GM21723 (cell line): Measurements from ENCODE around the gene SMIM38.

Experiments
- ATAC-seq: cut with Tn5 transposase; IDR thresholded peaks from one replicate; pipeline ENCODE4 v1.9.1; 2021; ENCODE audit warnings: mild to moderate bottlenecking, moderate library complexity; ENCODE audit not compliant: unreplicated experiment

The SMIM38 gene

GRCh38 chr11:69157822-69158231, 2.1 kb downstream of the SMIM38 start:
- no peak for ATAC-seq

GRCh38 chr11:69158301-69159149, 2.8 kb downstream of the SMIM38 start:
- no peak for ATAC-seq

DNA sequence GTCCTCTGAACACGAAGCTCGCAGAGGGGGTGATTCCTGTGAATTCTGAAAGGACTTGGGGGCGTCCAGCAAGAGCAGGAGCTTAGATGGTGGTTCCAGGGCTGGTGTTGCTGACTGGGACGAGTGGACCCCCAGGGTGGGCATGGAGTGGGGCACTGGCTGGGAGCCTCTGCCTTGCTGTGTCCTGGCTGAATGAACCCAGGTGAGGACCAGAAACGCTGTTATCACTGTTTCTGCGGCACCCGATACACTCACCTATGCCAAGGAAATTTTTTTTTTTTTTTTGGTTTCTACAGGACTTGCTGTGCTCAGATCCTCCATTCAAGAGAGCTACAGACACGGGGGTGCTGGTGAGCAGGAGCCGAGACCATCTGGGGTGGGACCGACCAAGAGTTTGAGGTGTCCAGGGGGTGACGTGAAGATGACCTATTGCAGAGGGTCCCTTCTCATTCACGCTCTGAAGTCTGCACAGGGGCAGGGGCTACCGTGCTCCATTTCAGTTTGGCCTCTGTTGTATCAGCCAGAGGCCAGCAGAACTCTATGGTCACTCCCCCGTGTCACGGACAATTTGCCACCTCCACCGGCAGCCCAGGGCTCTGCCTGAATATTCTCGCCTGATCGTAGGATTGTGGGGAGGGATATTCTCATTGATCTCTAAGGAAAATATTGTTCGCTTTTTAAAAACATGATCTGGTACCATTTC, 3.6 kb downstream of the SMIM38 start:
- no peak for ATAC-seq

GRCh38 chr11:69160296-69161116, 4.8 kb downstream of the SMIM38 start:
- ATAC-seq: no peak

DNA sequence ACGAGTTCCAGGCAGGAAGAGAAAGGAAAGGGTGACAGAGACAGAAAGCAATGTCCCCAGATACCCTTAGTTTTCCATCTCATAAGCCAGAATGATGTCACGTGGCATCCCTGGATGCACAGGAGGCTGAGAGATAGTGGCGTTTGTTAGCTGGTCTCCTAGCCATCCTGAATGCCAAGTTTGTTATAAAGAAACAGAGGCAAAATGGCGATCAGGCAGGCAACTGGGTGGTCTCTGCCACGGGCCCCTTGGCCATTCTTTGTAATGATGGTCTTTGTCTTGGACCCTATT, 5.3 kb downstream of the SMIM38 start:
- no peak for ATAC-seq

GRCh38 chr11:69162505-69162904, 6.8 kb downstream of the SMIM38 start:
- ATAC-seq: no peak

DNA sequence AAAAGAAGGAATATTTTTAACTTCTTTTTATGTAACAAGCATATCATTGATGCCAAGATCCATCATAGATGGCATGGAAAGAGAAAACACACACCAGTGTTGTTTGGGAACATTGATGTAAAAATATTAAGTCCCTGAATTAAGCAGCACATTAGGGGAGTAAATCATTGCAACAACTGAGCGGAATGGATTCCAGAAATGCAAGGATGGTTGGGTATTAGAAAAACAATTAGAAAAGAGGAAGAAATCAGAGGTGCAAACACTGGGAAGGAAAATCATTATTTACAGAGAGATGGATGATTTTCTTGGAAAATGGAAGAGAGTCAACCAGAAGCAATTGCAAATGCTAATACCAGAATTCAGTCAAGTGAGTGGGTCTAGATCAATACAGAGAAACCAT, 8.1 kb downstream of the SMIM38 start:
- no peak for ATAC-seq

- ATAC-seq: no peak
These were observed 9.1 kb downstream of the SMIM38 start for GRCh38 chr11:69164824-69165223.

DNA sequence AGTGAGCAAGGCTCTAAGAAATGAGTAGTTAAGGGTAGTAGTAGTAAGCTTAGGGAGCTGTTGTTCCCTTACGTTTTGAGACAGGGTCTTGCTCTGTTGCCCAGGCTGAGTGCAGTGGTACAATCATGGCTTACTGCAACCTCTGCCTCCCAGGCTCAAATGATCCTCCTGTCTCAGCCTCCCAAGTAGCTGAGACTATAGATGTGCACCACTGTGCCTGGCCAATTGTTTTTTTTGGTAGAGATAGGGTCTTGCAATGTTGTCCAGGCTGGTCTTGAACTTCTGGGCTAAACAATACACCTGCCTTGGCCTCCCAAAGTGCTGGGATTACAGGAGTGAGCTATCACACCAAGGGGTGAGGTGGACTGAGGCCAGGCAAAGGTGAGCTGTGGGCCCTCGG, 10.0 kb downstream of the SMIM38 start:
- ATAC-seq: no peak

DNA sequence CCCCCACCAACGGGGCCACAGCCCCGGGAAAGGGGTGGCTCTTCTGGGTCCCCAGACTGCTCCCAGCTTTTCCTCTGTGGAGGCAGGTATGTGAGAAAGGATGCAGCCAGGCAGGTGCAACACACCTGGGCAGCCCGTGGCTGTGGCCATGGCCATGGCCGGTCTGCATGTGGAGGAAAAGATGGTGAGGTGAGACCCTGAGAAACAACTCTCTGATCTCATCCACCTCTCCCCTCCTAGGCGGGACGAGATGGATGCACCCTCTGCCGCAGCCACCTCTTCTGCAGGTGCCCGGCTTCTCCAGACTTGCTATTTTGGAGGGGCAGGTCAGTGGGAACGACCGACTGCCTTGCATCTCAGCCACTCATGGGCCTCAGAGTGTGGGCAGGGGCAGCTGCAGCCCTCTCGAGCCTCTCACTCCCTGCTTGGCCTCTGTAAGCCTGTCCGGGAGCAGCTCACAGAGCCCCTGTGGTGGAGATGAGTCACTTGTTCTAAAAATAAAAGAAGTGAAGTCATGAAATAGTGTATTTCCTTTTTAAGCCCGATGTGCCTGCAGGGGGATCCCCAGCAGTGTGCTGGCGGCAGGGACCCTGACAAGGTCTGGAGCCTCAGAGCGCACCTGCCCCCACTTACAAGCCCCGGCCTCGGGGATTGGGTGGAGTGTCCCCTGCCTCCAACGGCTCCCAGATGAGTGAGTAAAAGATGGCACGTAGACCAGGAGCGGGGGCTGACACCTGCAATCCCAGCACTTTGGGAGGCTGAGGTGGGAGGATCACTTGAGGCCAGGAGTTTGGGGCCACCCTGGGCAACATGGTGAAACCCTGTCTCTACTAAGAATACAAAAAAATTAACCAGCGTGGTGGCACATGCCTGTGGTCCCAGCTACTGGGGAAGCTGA, 10.7 kb downstream of the SMIM38 start:
- peak; percentile 93 for ATAC-seq

GRCh38 chr11:69167130-69167915, 11.6 kb downstream of the SMIM38 start:
- peak; percentile 11 for ATAC-seq

DNA sequence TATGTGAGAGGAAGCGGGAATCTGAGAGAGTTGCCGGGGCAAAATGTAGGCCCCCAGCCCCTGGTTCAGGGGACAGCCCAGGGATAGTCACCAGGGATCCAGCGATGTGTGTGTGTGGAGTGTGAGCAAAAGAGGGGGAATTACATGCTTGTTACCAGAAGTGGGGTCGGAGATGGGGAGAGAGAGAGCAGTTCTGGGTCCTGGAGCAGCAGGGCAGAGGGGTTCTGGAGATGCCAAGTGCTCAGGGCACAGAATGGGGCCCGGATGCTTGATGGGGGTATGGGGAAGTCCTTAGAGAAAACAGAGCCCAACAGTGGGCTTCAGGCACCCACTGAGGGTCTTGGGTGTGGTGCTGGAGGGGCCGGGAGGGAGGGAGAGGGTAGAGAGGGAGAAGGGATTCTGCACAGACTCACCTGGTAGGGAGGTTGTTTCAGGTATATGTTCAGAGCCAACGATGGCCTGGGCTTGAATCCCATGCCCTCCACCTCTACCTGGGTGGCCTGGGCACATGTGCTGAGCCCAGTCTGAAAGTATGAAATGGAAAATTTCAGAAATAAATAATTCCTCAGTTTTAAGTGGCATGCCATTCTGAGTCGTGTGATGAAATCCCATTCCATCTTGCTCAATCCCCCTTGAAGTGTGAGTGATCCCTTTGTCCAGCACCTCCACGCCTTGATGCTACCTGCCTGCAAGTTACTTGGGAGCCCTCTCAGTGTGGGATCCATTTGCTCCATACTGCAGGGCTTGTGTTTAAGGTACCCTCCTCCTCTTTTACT, 12.4 kb downstream of the SMIM38 start:
- no peak for ATAC-seq

DNA sequence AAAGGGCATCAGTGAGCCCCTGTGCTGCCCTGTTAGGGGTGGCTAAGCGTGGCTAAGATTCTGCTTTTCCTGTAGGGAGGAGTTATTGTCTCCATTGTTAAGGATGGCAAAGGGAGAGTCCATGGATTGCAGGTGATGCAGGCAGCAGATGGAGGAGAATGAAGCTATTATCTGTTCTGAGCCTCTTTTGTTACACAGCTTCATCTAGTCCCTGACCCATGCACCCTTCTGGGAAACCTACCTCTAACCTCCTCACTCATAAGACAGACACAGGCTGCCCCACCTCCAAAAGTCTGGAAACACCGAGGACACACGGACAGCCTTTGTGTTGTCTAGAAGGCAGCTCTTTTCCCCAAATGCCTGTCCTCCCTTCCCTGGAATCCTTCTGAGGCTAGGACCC, 13.7 kb downstream of the SMIM38 start:
- ATAC-seq: no peak

GRCh38 chr11:69170704-69171103, 15.0 kb downstream of the SMIM38 start:
- ATAC-seq: no peak

DNA sequence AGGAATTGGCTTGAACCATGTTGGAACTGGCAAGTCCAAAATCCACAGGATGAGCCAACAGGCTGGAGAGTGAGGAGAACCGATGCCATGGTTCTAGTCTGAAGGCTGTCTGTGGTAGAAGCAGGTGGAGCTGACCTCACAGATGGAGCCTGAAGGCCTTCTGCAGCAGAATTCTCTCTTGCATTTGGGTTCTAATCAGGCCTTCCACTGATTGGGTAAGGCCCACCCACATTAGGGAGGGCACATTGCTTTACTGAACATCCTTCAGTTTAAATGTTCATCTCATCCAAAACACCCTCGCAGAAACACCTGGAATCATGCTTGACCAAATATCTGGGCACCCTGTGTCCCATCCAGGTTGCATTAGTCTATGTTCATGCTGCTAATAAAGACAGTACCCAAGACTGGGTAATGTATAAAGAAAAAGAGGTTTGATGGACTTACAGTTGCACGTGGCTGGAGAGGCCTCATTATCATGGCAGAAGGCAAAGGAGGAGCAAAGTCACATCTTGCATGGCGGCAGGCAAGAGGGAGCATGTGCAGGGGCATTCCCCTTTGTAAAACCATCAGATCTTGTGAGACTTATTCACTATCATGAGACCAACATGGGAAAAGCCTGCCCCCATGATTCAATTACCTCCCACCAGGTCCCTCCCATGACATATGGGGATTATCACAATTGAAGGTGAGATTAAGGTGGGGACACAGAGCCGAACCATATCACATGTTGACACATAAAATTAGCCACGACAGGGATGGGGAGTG, 15.9 kb downstream of the SMIM38 start:
- ATAC-seq: no peak

- ATAC-seq: no peak
These were observed 16.9 kb downstream of the SMIM38 start for GRCh38 chr11:69172674-69173073.

DNA sequence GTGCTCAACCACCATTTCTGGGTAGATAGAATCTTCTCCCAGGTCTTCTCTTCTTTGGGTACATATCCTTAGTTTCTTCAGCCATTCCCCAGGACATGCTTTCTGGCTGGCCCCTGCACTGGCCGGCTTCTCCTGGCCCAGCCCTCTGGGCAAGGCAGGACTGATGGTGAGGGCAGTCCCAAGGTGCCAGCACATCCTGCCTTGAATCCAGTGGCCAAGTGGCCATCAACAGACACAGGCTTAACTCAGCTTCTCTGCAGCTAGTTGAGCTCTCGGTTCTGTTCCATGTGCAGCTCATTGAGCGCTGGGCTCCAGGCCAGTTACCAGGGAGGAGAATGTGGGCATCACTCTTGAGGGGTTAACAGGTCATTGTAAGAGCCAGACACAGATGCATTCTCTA, 17.6 kb downstream of the SMIM38 start:
- ATAC-seq: no peak

DNA sequence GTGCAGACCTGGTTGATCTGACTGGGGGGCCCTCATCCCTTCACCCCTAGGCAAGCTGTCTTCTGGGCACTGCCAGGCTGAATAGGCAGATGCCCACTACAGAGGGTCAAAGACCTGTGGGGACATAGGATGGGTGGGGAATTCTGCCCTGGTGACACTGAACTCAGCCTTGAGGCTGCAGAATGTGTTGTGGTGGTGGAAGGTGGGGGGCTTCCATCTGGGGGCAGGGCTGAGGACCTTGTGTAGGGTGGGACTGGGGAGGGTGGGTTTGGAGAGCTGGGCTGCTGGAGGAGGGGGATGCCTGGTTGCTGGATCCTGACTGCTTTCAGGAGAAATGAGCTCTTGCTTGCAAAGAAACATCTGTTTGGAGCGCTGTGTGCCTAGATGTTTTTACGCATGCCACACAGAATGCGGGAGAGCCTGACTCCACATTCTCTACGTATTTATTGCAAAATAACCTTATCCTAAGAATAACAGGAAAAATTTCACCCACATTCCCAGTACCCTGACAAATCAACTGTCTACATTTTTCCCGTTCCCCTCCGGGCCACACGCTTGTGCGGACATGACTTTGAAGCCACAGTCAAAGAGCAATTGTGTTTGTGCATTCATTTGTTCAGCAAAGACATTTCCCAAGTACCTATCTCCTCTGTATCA, 18.3 kb downstream of the SMIM38 start:
- ATAC-seq: no peak
